ENCODE results near the gene WDFY2.

DNA sequence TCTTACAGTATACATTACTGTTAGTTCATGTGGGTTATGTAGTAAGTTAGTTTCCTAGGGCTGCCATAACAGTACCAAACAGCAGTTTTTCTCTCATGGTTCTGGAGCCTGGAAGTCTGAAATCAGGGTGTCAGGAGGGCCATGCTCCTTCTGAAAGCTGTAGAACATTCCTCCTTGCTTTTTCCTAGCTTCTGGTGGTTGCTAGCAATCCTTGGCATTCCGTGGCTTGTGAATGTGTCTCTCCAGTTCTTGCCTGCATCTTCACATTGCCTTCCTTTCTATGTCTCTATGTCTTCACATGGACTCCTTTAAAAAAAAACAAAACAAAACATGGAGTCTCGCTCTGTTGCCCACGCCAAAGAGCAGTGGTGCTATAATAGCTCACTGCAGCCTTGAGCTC lies 95.4 kb downstream of the WDFY2 start:
- no peak for TF ChIP-seq CTCF (IDR thresholded peaks at IDR 0.05)
- no peak for TF ChIP-seq POLR2A (IDR thresholded peaks at IDR 0.05)
- no peak for TF ChIP-seq EP300 (IDR thresholded peaks at IDR 0.05)
